Stimulated activated CD4-positive, alpha-beta T cell treated with anti-CD3 and anti-CD28 coated beads, Interleukin-1b, Interleukin-23, amount 100 ng/mL, for 24 hours (primary cell): ENCODE data around the gene DBR1.
"Not testable (repeated sequence)": the region's sequence is repeated elsewhere in the genome, so short reads cannot be mapped to it uniquely, and the experiment has no call there.

Experiments used
- DNase-seq, 4 experiments: peaks; one replicate each; pipeline ENCODE4 v3.0.0-alpha.2; 2020; ENCODE audit warnings: low read depth in 4 of 4, low spot score in 1 of 4

The DBR1 gene

GRCh38 chr3:138187296-138188012 lies 12.7 kb upstream of the DBR1 start, which contains the start of gene ARMC8:
Gene ARMC8 (plus strand): TSS chr3:138187301. CDS start chr3:138187555, 254 bp downstream.
- DNase-seq = peak in 2 of 4 experiments; percentile 18 to 33

- peak; percentile 74 to 83 (median 79) for DNase-seq
Observed at GRCh38 chr3:138186803-138187295, 12.1 kb upstream of the DBR1 start.

GRCh38 chr3:138186221-138186620 lies 11.5 kb upstream of the DBR1 start:
- DNase-seq = no peak

GRCh38 chr3:138184994-138185393 lies 10.3 kb upstream of the DBR1 start:
- DNase-seq = no peak

GRCh38 chr3:138180375-138181029 lies 5.8 kb upstream of the DBR1 start:
- no peak for DNase-seq

GRCh38 chr3:138173769-138174420 lies 826 bp downstream of the DBR1 start:
- DNase-seq = no peak

- no peak for DNase-seq
Observed at GRCh38 chr3:138172625-138173024, 2.1 kb downstream of the DBR1 start.

GRCh38 chr3:138165061-138165460 lies 9.7 kb downstream of the DBR1 start:
- DNase-seq = no peak

GRCh38 chr3:138157743-138158142 lies 17.0 kb downstream of the DBR1 start:
- no peak for DNase-seq

GRCh38 chr3:138154534-138154933 lies 20.2 kb downstream of the DBR1 start:
- no peak for DNase-seq

GRCh38 chr3:138148503-138148902 lies 26.2 kb downstream of the DBR1 start:
- DNase-seq = no peak

GRCh38 chr3:138142181-138142580 lies 32.5 kb downstream of the DBR1 start:
- DNase-seq = not testable (repeated sequence)

GRCh38 chr3:138140940-138141339 lies 33.8 kb downstream of the DBR1 start:
- no peak for DNase-seq

GRCh38 chr3:138139691-138140090 lies 35.0 kb downstream of the DBR1 start:
- no peak for DNase-seq

GRCh38 chr3:138137861-138138260 lies 36.9 kb downstream of the DBR1 start:
- DNase-seq = no peak

GRCh38 chr3:138136201-138136600 lies 38.5 kb downstream of the DBR1 start:
- no peak for DNase-seq

GRCh38 chr3:138135833-138136194 lies 38.9 kb downstream of the DBR1 start:
- DNase-seq = no peak

GRCh38 chr3:138135146-138135832 lies 39.4 kb downstream of the DBR1 start:
- no peak for DNase-seq

GRCh38 chr3:138132239-138132638 lies 42.5 kb downstream of the DBR1 start, which contains the start of gene A4GNT:
Gene A4GNT (minus strand): TSS chr3:138132390. CDS start chr3:138131256, 1,134 bp downstream.
- DNase-seq = no peak

GRCh38 chr3:138127636-138128365 lies 46.9 kb downstream of the DBR1 start:
- no peak for DNase-seq
